Measurements from ENCODE around the gene TTC9B. TPM values are rescaled to one million over a fixed set of nuclear protein-coding genes. Genes with fewer than 3 reads are reported as not detected.
A peak's percentile ranks its signal among the peaks of the same experiment; 100 is the strongest.

The TTC9B gene
- total RNA-seq, 4 donors from 2014 or later = not detected

- no peak for DNase-seq
- in situ Hi-C loops (cut with MboI; ENCODE audit: low sequenced_read_pairs in 4 of 4) (no loop called here), intact Hi-C loops (cut with DNase I; ENCODE audit: low total_unique reads) (no loop called here)
- Histone ChIP-seq H3K27ac (peak overlapping the region in 1 of 4 donors; percentile 29), H3K27me3 (no peaks in the 10 kb centered on the region), H3K4me1 (peaks cover 29 to 59% of the 10 kb centered on the region in 2 donors), H3K9me3 (no peaks in the 10 kb centered on the region), H3K4me3 (no peak overlapping the region), H3K36me3 (peaks cover 0 to 4% of the 10 kb centered on the region in 2 donors)
- ATAC-seq = no peak
- no peak for TF ChIP-seq POLR2A (IDR thresholded peaks at IDR 0.05)
- TF ChIP-seq, protein P1, sequence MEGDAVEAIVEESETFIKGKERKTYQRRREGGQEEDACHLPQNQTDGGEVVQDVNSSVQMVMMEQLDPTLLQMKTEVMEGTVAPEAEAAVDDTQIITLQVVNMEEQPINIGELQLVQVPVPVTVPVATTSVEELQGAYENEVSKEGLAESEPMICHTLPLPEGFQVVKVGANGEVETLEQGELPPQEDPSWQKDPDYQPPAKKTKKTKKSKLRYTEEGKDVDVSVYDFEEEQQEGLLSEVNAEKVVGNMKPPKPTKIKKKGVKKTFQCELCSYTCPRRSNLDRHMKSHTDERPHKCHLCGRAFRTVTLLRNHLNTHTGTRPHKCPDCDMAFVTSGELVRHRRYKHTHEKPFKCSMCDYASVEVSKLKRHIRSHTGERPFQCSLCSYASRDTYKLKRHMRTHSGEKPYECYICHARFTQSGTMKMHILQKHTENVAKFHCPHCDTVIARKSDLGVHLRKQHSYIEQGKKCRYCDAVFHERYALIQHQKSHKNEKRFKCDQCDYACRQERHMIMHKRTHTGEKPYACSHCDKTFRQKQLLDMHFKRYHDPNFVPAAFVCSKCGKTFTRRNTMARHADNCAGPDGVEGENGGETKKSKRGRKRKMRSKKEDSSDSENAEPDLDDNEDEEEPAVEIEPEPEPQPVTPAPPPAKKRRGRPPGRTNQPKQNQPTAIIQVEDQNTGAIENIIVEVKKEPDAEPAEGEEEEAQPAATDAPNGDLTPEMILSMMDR (IDR thresholded peaks at IDR 0.05 in 4 of 5, conservative IDR thresholded peaks at IDR 0.05 in 1 of 5) = no peak
Measured at GRCh38 chr19:40245506-40246128, 27.4 kb upstream of the TTC9B start.

DNA sequence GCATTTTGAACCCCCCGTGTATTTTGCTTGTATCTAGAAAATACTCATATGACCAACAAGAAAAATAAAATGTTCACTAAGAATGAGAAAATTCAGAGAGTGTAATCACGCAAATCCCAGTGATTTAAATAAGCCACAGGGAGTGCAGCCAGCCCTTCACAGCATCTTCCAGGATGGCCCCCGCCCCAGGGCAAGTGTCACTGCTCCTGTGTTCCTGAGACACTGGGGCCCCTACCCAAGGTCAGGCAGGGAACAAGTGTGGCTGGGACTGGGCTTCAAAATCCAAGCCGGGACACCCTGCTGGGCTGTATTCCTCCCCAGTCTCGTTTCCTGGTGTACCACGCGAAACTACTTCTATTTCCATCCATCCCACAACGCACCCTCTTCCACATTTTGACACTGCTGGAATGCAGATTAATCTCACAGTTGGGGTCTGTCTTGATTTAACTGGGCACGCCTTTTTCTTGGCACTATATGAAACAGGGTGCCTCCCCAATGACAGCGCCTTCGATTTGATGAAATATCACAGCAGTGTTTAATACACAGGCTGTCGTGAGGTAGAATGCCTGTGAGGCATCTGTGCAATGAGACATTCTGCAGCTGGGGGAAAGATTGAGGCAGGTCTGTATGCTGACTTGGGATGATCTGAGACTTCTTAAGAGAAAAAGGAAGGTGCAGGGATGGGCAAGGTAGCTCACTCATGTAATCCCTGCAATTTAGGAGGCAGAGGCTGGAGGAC, 26.6 kb upstream of the TTC9B start:
- ATAC-seq = no peak
- intact Hi-C loops (cut with DNase I; ENCODE audit: low total_unique reads) = no loop called here
- Histone ChIP-seq H3K27ac (no peak overlapping the region), H3K27me3 (no peaks in the 10 kb centered on the region), H3K36me3 (peaks cover 0 to 13% of the 10 kb centered on the region in 2 donors), H3K4me1 (peaks cover 29 to 57% of the 10 kb centered on the region in 2 donors), H3K4me3 (no peak overlapping the region), H3K9me3 (no peaks in the 10 kb centered on the region)
- TF ChIP-seq POLR2A (IDR thresholded peaks at IDR 0.05) = no peak
- TF ChIP-seq, protein P1 (IDR thresholded peaks at IDR 0.05 in 4 of 5, conservative IDR thresholded peaks at IDR 0.05 in 1 of 5) = no peak
- in situ Hi-C loops (cut with MboI; ENCODE audit: low sequenced_read_pairs in 4 of 4) = no loop called here
- DNase-seq = no peak

DNA sequence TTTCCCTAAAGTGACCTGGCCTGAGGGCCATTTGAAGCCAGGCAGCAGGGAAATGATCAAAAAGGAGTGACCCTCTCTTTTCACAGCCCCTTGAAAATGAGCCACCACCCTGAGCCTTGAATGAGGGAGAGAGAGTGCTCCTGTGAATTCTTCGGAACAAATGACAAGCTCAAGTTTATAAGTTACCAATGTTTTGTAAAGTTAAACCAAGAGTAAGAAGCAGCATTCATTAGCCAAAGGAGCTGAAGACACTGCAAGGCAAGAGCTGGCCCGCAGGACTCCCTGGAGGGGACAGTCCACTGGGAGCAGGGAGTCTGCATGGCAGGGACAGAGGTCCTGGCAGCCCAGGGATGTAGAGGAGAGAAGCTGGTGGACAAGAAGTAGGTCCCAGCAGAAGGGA, 25.0 kb upstream of the TTC9B start:
- TF ChIP-seq, protein P1 (IDR thresholded peaks at IDR 0.05 in 4 of 5, conservative IDR thresholded peaks at IDR 0.05 in 1 of 5) = no peak
- TF ChIP-seq POLR2A (IDR thresholded peaks at IDR 0.05) = no peak
- peaks cover 29 to 52% of the 10 kb centered on the region in 2 donors for H3K4me1 ChIP-seq
- no peak overlapping the region for H3K27ac ChIP-seq
- DNase-seq (no peak), ATAC-seq (no peak)
- H3K9me3 ChIP-seq = no peaks in the 10 kb centered on the region
- no peaks in the 10 kb centered on the region for H3K27me3 ChIP-seq
- H3K36me3 ChIP-seq = peaks cover 0 to 28% of the 10 kb centered on the region in 2 donors
- H3K4me3 ChIP-seq = no peak overlapping the region
- intact Hi-C loops (cut with DNase I; ENCODE audit: low total_unique reads) = no loop called here
- in situ Hi-C loops (cut with MboI; ENCODE audit: low sequenced_read_pairs in 4 of 4) = no loop called here

DNA sequence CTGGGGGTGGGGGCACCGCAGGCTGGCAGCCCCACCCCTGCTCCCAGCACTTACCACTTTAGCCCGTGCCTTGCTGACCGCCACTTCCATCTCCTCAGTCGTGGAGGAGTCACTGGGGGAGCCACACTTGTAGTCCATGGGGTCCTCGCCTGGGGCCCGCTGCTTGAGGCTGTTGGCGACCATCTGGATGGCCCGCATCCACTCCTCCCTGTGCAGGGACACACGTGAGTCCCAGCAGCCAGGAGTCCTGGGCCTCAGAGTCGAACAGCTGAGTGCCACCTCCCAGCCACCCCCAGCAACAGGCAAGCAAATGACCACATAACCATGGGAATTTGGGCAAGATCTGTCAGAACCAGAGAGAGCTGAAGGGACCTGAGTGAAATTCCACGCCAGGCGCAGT, 24.3 kb upstream of the TTC9B start:
- no peak for ATAC-seq
- DNase-seq = no peak
- peaks cover 29 to 45% of the 10 kb centered on the region in 2 donors for H3K4me1 ChIP-seq

More for the DNA sequence above, 24.3 kb upstream of the TTC9B start:
- intact Hi-C loops (cut with DNase I; ENCODE audit: low total_unique reads) (no loop called here), in situ Hi-C loops (cut with MboI; ENCODE audit: low sequenced_read_pairs in 4 of 4) (no loop called here)
- Histone ChIP-seq H3K4me3 (no peak overlapping the region), H3K27me3 (no peaks in the 10 kb centered on the region), H3K27ac (peak overlapping the region; percentile 11 to 60 (median 24)), H3K9me3 (no peaks in the 10 kb centered on the region), H3K36me3 (peaks cover 0 to 35% of the 10 kb centered on the region in 2 donors)
- TF ChIP-seq, protein P1 (IDR thresholded peaks at IDR 0.05 in 4 of 5, conservative IDR thresholded peaks at IDR 0.05 in 1 of 5) = no peak
- TF ChIP-seq POLR2A (IDR thresholded peaks at IDR 0.05) = no peak

Measured in gastrocnemius medialis (tissue), 4 donors.